CD14-positive monocyte (primary cell): ENCODE results near the gene ADGRG6. TPM values are rescaled to one million over a fixed set of nuclear protein-coding genes. Genes with fewer than 3 reads are reported as not detected.

ENCODE experiments used
- DNase-seq, 3 donors: peaks; one replicate each; pipeline ENCODE4 v3.0.0-alpha.2; 2011 to 2022
- H2AFZ ChIP-seq: 2 replicates; pipeline ENCODE4 v1.6.0; 2012; ENCODE audit warnings: mild to moderate bottlenecking, low read depth, low read length, inconsistent platforms; ENCODE audit not compliant: insufficient read depth, poor library complexity, severe bottlenecking
- H3K27ac ChIP-seq, 2 donors: 1 replicate in 1 of 2; 2 replicates in 1 of 2; pipeline ENCODE4 v1.5.1; 2012 to 2013; ENCODE audit warnings: low read length in 2 of 2, control low read depth in 1 of 2, inconsistent platforms in 1 of 2, low read depth in 1 of 2, mild to moderate bottlenecking in 1 of 2
- H3K27me3 ChIP-seq, 2 donors: one replicate each; pipeline versions ENCODE4 v1.6.0 to v1.6.1; 2011 to 2013; ENCODE audit warnings: low read length in 2 of 2; ENCODE audit not compliant: control insufficient read depth in 2 of 2, insufficient read depth in 2 of 2
- H3K36me3 ChIP-seq, 2 donors: replicated peaks in 1 of 2; 1 replicate in 1 of 2; 2 replicates in 1 of 2; pipeline versions ENCODE4 v1.5.1 to v1.6.1; 2012 to 2013; ENCODE audit warnings: low read length in 2 of 2, control low read depth in 1 of 2, inconsistent platforms in 1 of 2, mild to moderate bottlenecking in 1 of 2; ENCODE audit not compliant: insufficient read depth in 2 of 2, control insufficient read depth in 1 of 2
- H3K4me1 ChIP-seq, 2 donors: 1 replicate in 1 of 2; 2 replicates in 1 of 2; pipeline versions ENCODE4 v1.5.1 to v1.6.1; 2012 to 2013; ENCODE audit warnings: low read length in 2 of 2, control low read depth in 1 of 2, inconsistent platforms in 1 of 2, mild to moderate bottlenecking in 1 of 2, moderate library complexity in 1 of 2; ENCODE audit not compliant: insufficient read depth in 2 of 2, control insufficient read depth in 1 of 2
- H3K4me2 ChIP-seq: replicated peaks from 2 replicates; pipeline ENCODE3; 2012; ENCODE audit warnings: low read length, moderate library complexity, mild to moderate bottlenecking; ENCODE audit not compliant: poor library complexity, severe bottlenecking; ENCODE audit errors: extremely low read depth
- H3K4me3 ChIP-seq, 3 experiments: fragments of 200-600 bp in 1 of 3; sonication (generic) in 1 of 3; replicated peaks in 1 of 3; 1 replicate in 2 of 3; 2 replicates in 1 of 3; pipeline ENCODE4 v1.5.1; 2011 to 2013; ENCODE audit warnings: low read length in 3 of 3, mild to moderate bottlenecking in 3 of 3, control low read depth in 2 of 3, low read depth in 2 of 3, inconsistent platforms in 1 of 3, moderate library complexity in 1 of 3
- H3K79me2 ChIP-seq: 2 replicates; pipeline ENCODE4 v1.6.0; 2012; ENCODE audit warnings: mild to moderate bottlenecking, control low read depth, inconsistent platforms, low read length, moderate library complexity; ENCODE audit not compliant: insufficient read depth
- H3K9ac ChIP-seq: 2 replicates; pipeline ENCODE4 v1.6.0; 2017; ENCODE audit warnings: low read length, mild to moderate bottlenecking; ENCODE audit not compliant: insufficient read depth, poor library complexity, severe bottlenecking
- H3K9me3 ChIP-seq, 2 donors: replicated peaks in 1 of 2; 1 replicate in 1 of 2; 2 replicates in 1 of 2; pipeline versions ENCODE4 v1.5.1 to v1.6.1; 2012 to 2013; ENCODE audit warnings: low read length in 2 of 2, control low read depth in 1 of 2; ENCODE audit not compliant: control insufficient read depth in 1 of 2, insufficient read depth in 1 of 2
- H4K20me1 ChIP-seq: 2 replicates; pipeline ENCODE4 v1.6.0; 2012; ENCODE audit warnings: mild to moderate bottlenecking, low read length, control low read depth, moderate library complexity; ENCODE audit not compliant: insufficient read depth
- H3K27ac Mint-ChIP-seq, 7 donors: one replicate each; pipeline ENCODE4 v1.8.0; 2020; ENCODE audit warnings: mild to moderate bottlenecking in 7 of 7, mixed read lengths in 7 of 7, moderate library complexity in 6 of 7, inconsistent platforms in 2 of 7
- H3K27me3 Mint-ChIP-seq, 3 donors: one replicate each; pipeline ENCODE4 v1.8.0; 2021 to 2022; ENCODE audit warnings: low read depth in 3 of 3, mild to moderate bottlenecking in 3 of 3, mixed read lengths in 3 of 3, moderate library complexity in 3 of 3, inconsistent platforms in 1 of 3
- H3K36me3 Mint-ChIP-seq, 2 donors: one replicate each; pipeline ENCODE4 v1.8.0; 2020; ENCODE audit warnings: mixed read lengths in 2 of 2, inconsistent platforms in 1 of 2, mild to moderate bottlenecking in 1 of 2
- H3K4me1 Mint-ChIP-seq: one replicate; pipeline ENCODE4 v1.8.0; 2020; ENCODE audit warnings: mild to moderate bottlenecking, mixed read lengths
- H3K4me3 Mint-ChIP-seq, 2 donors: one replicate each; pipeline ENCODE4 v1.8.0; 2020; ENCODE audit warnings: mild to moderate bottlenecking in 2 of 2, mixed read lengths in 2 of 2, moderate library complexity in 1 of 2
- H3K9me3 Mint-ChIP-seq, 7 donors: one replicate each; pipeline ENCODE4 v1.8.0; 2020 to 2022; ENCODE audit warnings: mixed read lengths in 7 of 7, mild to moderate bottlenecking in 6 of 7, moderate library complexity in 6 of 7, inconsistent platforms in 2 of 7
- WGBS: methylation state at CpG from one replicate; pipeline ENCODE4 v1.1.5; 2013; ENCODE audit warnings: missing lambda C conversion rate; ENCODE audit not compliant: insufficient coverage; 5-methylcytosine and 5-hydroxymethylcytosine counted together
- intact Hi-C, 2 donors: fragments of 100-400 bp; cut with micrococcal nuclease; formaldehyde crosslinking; loops; one replicate each; pipeline versions ENCODE4 v1.15.0 to v1.15.1; 2023
- polyA plus RNA-seq, 3 donors: library from polyadenylated mRNA; depleted of rRNA in 1 of 3; unstranded in 2 of 3; stranded (reverse) in 1 of 3; fragments of 300-500 nt in 2 of 3; fragments of >200 nt in 1 of 3; fragmentation: Illumina TruSeq in 2 of 3; gene quantifications; 1 replicate in 2 of 3; 2 replicates in 1 of 3; pipeline ENCODE4 v1.2.3, GENCODE V29; 2012 to 2021
- TF ChIP-seq, protein P1 (sequence below): fragments of 200-600 bp; IDR thresholded peaks from one replicate; pipeline ENCODE4 v1.8.0; 2022; ENCODE audit warnings: antibody characterized with exemption, mild to moderate bottlenecking

ADGRG6 gene
- polyA plus RNA-seq, 3 donors, result 0.18 to 0.31 TPM; not detected in 1

DNA sequence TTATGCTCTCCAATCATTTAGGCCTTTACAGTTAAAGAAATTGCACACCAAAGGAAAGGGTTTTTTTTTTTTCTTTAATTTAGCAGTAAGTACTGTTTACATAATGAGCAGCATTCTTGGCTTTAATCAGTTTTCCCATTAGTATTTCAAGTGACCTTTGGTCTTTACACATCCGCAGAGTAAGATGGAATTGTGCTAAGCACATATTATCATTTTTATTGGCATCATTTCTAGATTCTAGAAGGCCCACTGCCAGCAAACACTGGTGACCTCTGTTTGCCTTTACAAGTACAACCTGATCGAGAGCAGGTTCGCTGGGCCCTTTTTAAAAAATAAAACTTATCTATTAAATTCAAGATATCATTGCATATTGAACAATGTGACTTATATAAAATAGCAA is 104.3 kb downstream of the ADGRG6 start:
- Mint-ChIP-seq H3K27me3 (peaks cover 0 to 3% (median 1%) of the 10 kb centered on the region in 3 donors), H3K4me3 (no peak overlapping the region), H3K36me3 (no peaks in the 10 kb centered on the region), H3K4me1 (no peaks in the 10 kb centered on the region), H3K9me3 (no peaks in the 10 kb centered on the region), H3K27ac (no peak overlapping the region)
- Histone ChIP-seq H3K4me2 (no peak overlapping the region), H4K20me1 (no peaks in the 10 kb centered on the region), H3K4me3 (no peak overlapping the region), H3K27ac (no peak overlapping the region), H2AFZ (no peak overlapping the region), H3K27me3 (no peaks in the 10 kb centered on the region), H3K36me3 (no peaks in the 10 kb centered on the region), H3K9ac (no peak overlapping the region), H3K79me2 (no peaks in the 10 kb centered on the region), H3K9me3 (no peaks in the 10 kb centered on the region), H3K4me1 (no peaks in the 10 kb centered on the region)
- no CpG with 5 or more reads among the region's 3 CpGs for WGBS
- DNase-seq, result no peak
- TF ChIP-seq, protein P1, sequence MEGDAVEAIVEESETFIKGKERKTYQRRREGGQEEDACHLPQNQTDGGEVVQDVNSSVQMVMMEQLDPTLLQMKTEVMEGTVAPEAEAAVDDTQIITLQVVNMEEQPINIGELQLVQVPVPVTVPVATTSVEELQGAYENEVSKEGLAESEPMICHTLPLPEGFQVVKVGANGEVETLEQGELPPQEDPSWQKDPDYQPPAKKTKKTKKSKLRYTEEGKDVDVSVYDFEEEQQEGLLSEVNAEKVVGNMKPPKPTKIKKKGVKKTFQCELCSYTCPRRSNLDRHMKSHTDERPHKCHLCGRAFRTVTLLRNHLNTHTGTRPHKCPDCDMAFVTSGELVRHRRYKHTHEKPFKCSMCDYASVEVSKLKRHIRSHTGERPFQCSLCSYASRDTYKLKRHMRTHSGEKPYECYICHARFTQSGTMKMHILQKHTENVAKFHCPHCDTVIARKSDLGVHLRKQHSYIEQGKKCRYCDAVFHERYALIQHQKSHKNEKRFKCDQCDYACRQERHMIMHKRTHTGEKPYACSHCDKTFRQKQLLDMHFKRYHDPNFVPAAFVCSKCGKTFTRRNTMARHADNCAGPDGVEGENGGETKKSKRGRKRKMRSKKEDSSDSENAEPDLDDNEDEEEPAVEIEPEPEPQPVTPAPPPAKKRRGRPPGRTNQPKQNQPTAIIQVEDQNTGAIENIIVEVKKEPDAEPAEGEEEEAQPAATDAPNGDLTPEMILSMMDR, result no peak
- intact Hi-C loops, result no loop called here

DNA sequence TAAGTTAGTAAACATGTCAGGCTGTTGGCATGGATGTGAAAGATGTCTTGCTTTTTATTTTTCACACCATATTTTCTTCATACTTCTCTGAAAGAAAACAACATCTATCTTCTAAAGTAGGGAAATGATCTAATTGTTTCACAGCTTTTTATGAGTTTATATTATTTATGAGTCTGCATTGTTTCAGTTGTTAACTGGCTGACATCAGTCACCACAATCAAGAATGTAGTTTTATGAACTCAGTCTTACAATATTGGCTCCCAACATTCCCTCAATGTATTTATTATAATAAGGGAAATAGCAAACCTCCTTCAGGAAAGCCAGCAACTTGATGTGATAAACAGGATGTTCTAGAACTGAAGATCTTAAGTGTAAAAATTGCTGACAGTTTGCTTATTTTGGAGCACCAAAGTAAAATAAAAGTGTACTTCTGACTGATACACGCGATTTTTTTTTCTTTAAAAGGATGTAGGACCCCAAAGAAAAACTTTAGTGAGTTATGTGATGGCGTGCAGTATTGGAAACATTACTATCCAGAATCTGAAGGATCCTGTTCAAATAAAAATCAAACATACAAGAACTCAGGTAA is 106.0 kb downstream of the ADGRG6 start:
- H3K4me3 ChIP-seq, result no peak overlapping the region
- intact Hi-C loops, result no loop called here

More for the DNA sequence above, 106.0 kb downstream of the ADGRG6 start:
- peaks cover 0 to 1% (median 0%) of the 10 kb centered on the region in 3 donors for H3K27me3 Mint-ChIP-seq
- no peak overlapping the region for H3K4me3 Mint-ChIP-seq
- H3K9me3 Mint-ChIP-seq, result no peaks in the 10 kb centered on the region
- H3K36me3 Mint-ChIP-seq, result no peaks in the 10 kb centered on the region
- TF ChIP-seq, protein P1, result no peak
- no CpG with 5 or more reads among the region's 3 CpGs for WGBS
- H3K4me1 Mint-ChIP-seq, result no peaks in the 10 kb centered on the region
- no peak for DNase-seq
- Histone ChIP-seq H3K27me3 (no peaks in the 10 kb centered on the region), H3K27ac (no peak overlapping the region), H3K36me3 (no peaks in the 10 kb centered on the region), H3K9ac (no peak overlapping the region), H4K20me1 (no peaks in the 10 kb centered on the region), H2AFZ (no peak overlapping the region), H3K9me3 (no peaks in the 10 kb centered on the region), H3K4me2 (no peak overlapping the region), H3K4me1 (no peaks in the 10 kb centered on the region), H3K79me2 (no peaks in the 10 kb centered on the region)
- no peak overlapping the region for H3K27ac Mint-ChIP-seq
